Measurements from ENCODE around the gene PSTPIP2. TPM values are rescaled to one million over a fixed set of nuclear protein-coding genes. Genes with fewer than 3 reads are reported as not detected.
A peak's percentile ranks its signal among the peaks of the same experiment; 100 is the strongest.
"Not testable (repeated sequence)": the region's sequence is repeated elsewhere in the genome, so short reads cannot be mapped to it uniquely, and the experiment has no call there.

Gene PSTPIP2
- total RNA-seq, 2 donors from 2014 or later, result 26.6 to 30.1 TPM

DNA sequence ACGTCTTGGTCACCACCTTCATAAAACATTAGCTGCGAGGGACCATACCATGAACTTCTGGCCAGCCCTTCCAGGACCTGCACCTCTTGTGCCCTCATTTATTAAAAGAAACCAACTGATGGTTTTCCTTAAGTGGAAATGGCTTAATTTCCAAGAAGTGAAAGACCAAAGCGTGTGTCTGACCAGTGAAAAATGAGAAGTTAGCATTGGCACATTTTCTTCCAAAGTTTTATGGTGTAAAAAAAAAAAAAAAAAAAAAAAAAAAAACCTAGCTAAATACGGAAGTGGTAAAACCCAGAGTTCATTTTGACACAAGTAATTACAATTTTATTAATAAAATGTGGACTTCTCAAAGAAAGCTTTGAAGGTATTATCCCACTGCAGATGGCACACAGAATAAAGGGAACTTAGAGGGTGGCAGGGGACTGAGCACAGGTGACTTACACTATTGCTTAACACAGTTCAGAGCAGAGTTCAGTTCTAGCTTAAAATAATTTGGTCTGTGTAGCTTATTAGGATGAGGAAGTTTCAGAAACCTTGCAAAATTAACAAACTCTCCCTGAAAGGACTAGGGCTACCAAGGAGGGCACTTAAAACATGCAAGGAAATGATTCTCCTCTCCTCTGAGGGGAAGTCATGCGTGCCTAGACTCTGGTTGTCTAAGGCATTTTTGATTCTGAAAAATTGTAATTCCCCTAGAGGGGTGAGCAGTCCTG, 62.8 kb downstream of the PSTPIP2 start:
- Mint-ChIP-seq H3K27me3 (ENCODE audit: low read depth) (peaks cover 8% of the 10 kb centered on the region), H3K4me1 (ENCODE audit: low read depth) (peaks cover 12% of the 10 kb centered on the region), H3K4me3 (no peak overlapping the region), H3K9me3 (no peaks in the 10 kb centered on the region), H3K27ac (no peak overlapping the region), H3K36me3 (ENCODE audit: insufficient read depth in 2 of 2) (peaks cover 0 to 3% of the 10 kb centered on the region in 2 donors)
- no peak for ATAC-seq (replicated peaks in 1 of 2)
- no peak for DNase-seq

DNA sequence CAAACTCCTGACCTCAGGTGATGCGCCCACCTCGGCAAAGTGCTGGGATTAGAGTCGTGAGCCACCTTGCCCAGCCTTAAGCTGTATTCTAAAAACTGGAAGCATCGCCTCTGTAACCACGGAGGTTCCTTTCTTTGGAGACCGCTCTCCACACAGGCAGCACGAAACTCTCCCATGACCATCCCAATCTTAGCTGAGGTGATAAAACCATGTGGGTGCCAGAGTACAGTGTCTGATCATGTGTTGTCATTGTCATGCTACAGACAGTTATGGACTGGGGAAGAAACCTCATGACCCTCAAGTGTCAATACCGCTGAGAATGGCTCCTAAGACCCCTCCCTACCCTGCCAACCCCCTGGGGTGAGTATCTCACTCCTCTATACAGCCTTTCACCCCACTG, 63.5 kb downstream of the PSTPIP2 start:
- H3K36me3 Mint-ChIP-seq (ENCODE audit: insufficient read depth in 2 of 2), result peaks cover 2 to 3% of the 10 kb centered on the region in 2 donors
- H3K4me1 Mint-ChIP-seq (ENCODE audit: low read depth), result peaks cover 4% of the 10 kb centered on the region
- no peak for ATAC-seq (replicated peaks in 1 of 2)
- no peak overlapping the region for H3K4me3 Mint-ChIP-seq
- no peak overlapping the region for H3K27ac Mint-ChIP-seq
- peaks cover 8% of the 10 kb centered on the region for H3K27me3 Mint-ChIP-seq (ENCODE audit: low read depth)
- DNase-seq, result no peak
- no peaks in the 10 kb centered on the region for H3K9me3 Mint-ChIP-seq

DNA sequence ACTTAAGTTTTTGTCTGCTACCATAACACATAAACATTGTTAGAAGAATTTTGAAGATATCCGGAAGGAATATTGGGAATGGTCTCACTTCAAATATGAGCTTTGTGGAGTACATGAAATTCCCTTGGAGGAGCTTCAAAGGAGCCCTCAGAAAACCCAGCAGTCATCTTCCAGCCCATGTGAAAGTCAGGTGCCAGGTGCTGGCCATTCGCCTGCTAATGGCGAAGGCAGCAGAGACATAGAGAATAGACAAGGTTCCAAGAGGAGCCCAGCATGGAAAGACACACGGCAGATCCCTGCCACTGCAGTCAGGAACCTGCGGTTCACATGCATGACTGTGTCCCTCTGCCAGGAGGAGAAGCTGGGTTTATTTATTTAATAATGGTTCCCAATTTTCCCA, 64.9 kb downstream of the PSTPIP2 start:
- Mint-ChIP-seq H3K36me3 (ENCODE audit: insufficient read depth in 2 of 2) (peaks cover 8 to 12% of the 10 kb centered on the region in 2 donors), H3K4me3 (no peak overlapping the region)
- DNase-seq, result no peak

GRCh38 chr18:46002934-46003333, 69.1 kb downstream of the PSTPIP2 start:
- H3K27me3 Mint-ChIP-seq (ENCODE audit: low read depth), result no peaks in the 10 kb centered on the region
- peaks cover 4 to 11% of the 10 kb centered on the region in 2 donors for H3K9me3 Mint-ChIP-seq
- DNase-seq (no peak), ATAC-seq (replicated peaks in 1 of 2) (peak in 1 of 2 donors; percentile 26)
- no peak overlapping the region for H3K4me3 Mint-ChIP-seq
- H3K36me3 Mint-ChIP-seq (ENCODE audit: insufficient read depth in 2 of 2), result peaks cover 9 to 11% of the 10 kb centered on the region in 2 donors
- H3K27ac Mint-ChIP-seq, result no peak overlapping the region
- H3K4me1 Mint-ChIP-seq (ENCODE audit: low read depth), result peaks cover 22% of the 10 kb centered on the region

More for the DNA sequence above, 64.9 kb downstream of the PSTPIP2 start:
- Mint-ChIP-seq H3K27ac (no peak overlapping the region), H3K27me3 (ENCODE audit: low read depth) (peaks cover 4% of the 10 kb centered on the region), H3K4me1 (ENCODE audit: low read depth) (no peaks in the 10 kb centered on the region), H3K9me3 (peaks cover 2 to 7% of the 10 kb centered on the region in 2 donors)
- ATAC-seq (replicated peaks in 1 of 2), result no peak

GRCh38 chr18:46001892-46002291, 70.2 kb downstream of the PSTPIP2 start:
- DNase-seq (no peak), ATAC-seq (replicated peaks in 1 of 2) (no peak)
- Mint-ChIP-seq H3K27me3 (ENCODE audit: low read depth) (no peaks in the 10 kb centered on the region), H3K36me3 (ENCODE audit: insufficient read depth in 2 of 2) (peaks cover 9 to 11% of the 10 kb centered on the region in 2 donors), H3K4me3 (no peak overlapping the region), H3K9me3 (peaks cover 4 to 11% of the 10 kb centered on the region in 2 donors), H3K4me1 (ENCODE audit: low read depth) (peaks cover 24% of the 10 kb centered on the region), H3K27ac (no peak overlapping the region)

- H3K27me3 Mint-ChIP-seq (ENCODE audit: low read depth), result no peaks in the 10 kb centered on the region
- no peak for ATAC-seq (replicated peaks in 1 of 2)
- H3K4me3 Mint-ChIP-seq, result no peak overlapping the region
- H3K4me1 Mint-ChIP-seq (ENCODE audit: low read depth), result peaks cover 28% of the 10 kb centered on the region
- H3K36me3 Mint-ChIP-seq (ENCODE audit: insufficient read depth in 2 of 2), result peaks cover 9 to 11% of the 10 kb centered on the region in 2 donors
- peaks cover 4 to 11% of the 10 kb centered on the region in 2 donors for H3K9me3 Mint-ChIP-seq
- no peak for DNase-seq
- peak overlapping the region; percentile 90 for H3K27ac Mint-ChIP-seq
Measured at GRCh38 chr18:46001074-46001473, 71.0 kb downstream of the PSTPIP2 start.

DNA sequence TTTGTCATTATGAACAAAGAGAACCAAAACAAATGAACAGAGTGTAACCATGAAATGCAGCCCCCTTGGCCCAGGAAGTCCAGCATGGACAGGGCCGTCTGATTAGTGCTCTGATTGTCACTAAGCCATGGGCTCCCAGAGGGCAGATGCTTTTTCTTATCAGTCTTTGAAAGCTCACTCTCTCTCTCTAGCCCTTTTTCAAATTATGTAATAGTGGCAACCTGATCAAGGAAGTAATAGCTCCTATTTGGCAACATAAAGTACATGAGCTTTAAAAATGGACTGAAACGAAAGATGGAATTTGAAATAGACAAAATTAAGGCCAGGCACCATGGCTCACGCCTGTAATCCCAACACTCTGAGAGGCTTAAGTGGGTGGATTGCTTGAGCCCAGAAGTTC, 72.5 kb downstream of the PSTPIP2 start:
- H3K27ac Mint-ChIP-seq, result peak overlapping the region; percentile 48
- no peak overlapping the region for H3K4me3 Mint-ChIP-seq
- H3K4me1 Mint-ChIP-seq (ENCODE audit: low read depth), result peaks cover 31% of the 10 kb centered on the region
- no peak for ATAC-seq (replicated peaks in 1 of 2)
- H3K9me3 Mint-ChIP-seq, result peaks cover 4 to 11% of the 10 kb centered on the region in 2 donors
- DNase-seq, result no peak
- H3K27me3 Mint-ChIP-seq (ENCODE audit: low read depth), result no peaks in the 10 kb centered on the region
- H3K36me3 Mint-ChIP-seq (ENCODE audit: insufficient read depth in 2 of 2), result peaks cover 9 to 11% of the 10 kb centered on the region in 2 donors

GRCh38 chr18:45998244-45998643, 73.8 kb downstream of the PSTPIP2 start:
- peak in 1 of 2 donors; percentile 8 for DNase-seq
- H3K9me3 Mint-ChIP-seq, result peaks cover 4 to 11% of the 10 kb centered on the region in 2 donors
- no peaks in the 10 kb centered on the region for H3K27me3 Mint-ChIP-seq (ENCODE audit: low read depth)

DNA sequence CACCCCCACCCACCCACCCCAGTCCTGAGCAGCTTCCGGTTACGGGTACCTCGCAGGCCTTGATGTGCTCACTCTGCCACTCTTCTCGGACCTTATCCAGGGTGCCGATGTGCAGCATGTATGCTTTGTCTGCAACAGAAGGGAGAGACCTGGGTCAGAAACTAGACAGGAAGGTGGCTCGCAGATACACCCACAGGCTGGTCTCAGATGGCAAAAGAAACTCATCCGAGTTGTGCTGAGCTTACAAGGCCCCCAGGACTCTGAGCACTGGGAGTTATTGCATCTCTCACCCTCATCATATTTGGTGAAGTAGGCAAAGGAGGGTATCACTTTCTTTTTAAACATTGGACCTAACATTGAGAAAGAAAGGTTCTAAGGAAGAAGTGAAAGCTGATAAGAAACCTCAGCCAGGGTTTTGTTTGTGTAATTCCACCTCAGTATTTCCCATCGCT, 74.3 kb downstream of the PSTPIP2 start:
- Mint-ChIP-seq H3K27ac (peak overlapping the region; percentile 89), H3K27me3 (ENCODE audit: low read depth) (no peaks in the 10 kb centered on the region), H3K4me3 (peak overlapping the region; percentile 69 to 83), H3K9me3 (peaks cover 4 to 8% of the 10 kb centered on the region in 2 donors), H3K4me1 (ENCODE audit: low read depth) (peaks cover 31% of the 10 kb centered on the region), H3K36me3 (ENCODE audit: insufficient read depth in 2 of 2) (peaks cover 4 to 10% of the 10 kb centered on the region in 2 donors)
- peak; percentile 34 to 39 for DNase-seq
- peak; percentile 88 to 89 for ATAC-seq (replicated peaks in 1 of 2)

More at GRCh38 chr18:45998244-45998643, 73.8 kb downstream of the PSTPIP2 start:
- peaks cover 31% of the 10 kb centered on the region for H3K4me1 Mint-ChIP-seq (ENCODE audit: low read depth)
- ATAC-seq (replicated peaks in 1 of 2), result peak; percentile 64 to 71
- H3K27ac Mint-ChIP-seq, result peak overlapping the region; percentile 89
- peaks cover 7 to 13% of the 10 kb centered on the region in 2 donors for H3K36me3 Mint-ChIP-seq (ENCODE audit: insufficient read depth in 2 of 2)
- peak overlapping the region; percentile 69 to 83 for H3K4me3 Mint-ChIP-seq

DNA sequence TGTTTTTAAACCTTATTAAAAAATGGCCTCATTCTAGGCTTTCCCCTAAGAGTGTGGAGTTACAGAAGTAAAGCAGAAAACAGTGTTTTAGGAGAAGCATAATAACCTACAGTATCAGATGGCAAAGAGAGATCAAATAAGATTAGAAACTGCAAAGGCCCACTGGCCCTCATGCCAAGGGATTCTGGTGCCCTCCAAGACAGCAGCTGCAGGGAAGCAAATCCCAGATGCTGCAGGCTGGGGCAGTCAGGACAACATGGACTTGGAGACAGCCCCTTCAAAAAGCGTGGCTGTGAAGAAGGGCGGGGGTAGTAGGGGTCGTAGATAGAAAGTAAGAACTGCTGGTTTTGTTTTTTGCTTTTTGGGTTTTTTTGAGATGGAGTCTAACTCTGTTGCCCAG, 76.6 kb downstream of the PSTPIP2 start:
- no peak for DNase-seq
- Mint-ChIP-seq H3K4me1 (ENCODE audit: low read depth) (peaks cover 26% of the 10 kb centered on the region), H3K9me3 (no peaks in the 10 kb centered on the region), H3K36me3 (ENCODE audit: insufficient read depth in 2 of 2) (peaks cover 0 to 6% of the 10 kb centered on the region in 2 donors), H3K27ac (no peak overlapping the region), H3K4me3 (no peak overlapping the region), H3K27me3 (ENCODE audit: low read depth) (no peaks in the 10 kb centered on the region)
- ATAC-seq (replicated peaks in 1 of 2), result no peak

DNA sequence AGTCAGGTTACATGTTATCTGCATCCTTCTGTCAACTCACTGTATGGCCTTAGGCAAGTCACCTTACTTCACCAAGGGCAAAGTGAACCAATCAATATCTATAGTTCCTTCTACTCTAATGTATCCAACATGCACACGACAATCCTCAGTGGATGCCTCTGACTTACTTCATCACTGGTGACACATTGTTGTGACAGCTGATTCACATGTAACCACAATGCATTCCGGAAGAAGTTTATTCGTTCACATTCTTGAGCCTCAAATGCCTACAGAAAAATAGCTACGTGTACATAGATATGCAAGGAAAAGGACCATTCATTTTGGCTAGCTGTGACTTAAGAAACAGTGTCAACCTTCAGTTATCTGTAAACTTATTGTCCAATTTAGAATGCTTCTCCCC, 78.6 kb downstream of the PSTPIP2 start:
- Mint-ChIP-seq H3K27me3 (ENCODE audit: low read depth) (no peaks in the 10 kb centered on the region), H3K4me3 (no peak overlapping the region), H3K27ac (no peak overlapping the region), H3K9me3 (peaks cover 1 to 4% of the 10 kb centered on the region in 2 donors), H3K4me1 (ENCODE audit: low read depth) (peaks cover 14% of the 10 kb centered on the region), H3K36me3 (ENCODE audit: insufficient read depth in 2 of 2) (peaks cover 4 to 10% of the 10 kb centered on the region in 2 donors)
- ATAC-seq (replicated peaks in 1 of 2) (no peak), DNase-seq (no peak)

DNA sequence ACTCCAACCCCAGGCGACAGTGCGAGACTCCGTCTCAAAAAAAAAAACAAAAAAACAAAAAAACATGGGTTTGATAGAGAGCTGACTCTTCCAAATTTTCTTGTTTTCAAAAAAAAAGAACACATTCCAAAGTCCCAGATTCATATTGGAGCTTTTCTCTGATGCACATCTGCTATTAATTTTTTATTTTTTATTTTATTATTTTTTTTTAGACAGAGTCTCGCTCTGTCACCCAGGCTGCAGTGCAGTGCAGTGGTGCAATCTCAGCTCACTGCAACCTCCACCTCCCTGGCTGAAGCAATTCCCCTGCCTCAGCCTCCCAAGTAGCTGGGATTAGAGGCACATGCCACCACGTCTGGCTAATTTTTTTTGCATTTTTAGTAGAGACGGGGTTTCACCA, 79.5 kb downstream of the PSTPIP2 start:
- not testable (repeated sequence) for H3K9me3 Mint-ChIP-seq; DNase-seq; H3K4me3 Mint-ChIP-seq; H3K4me1 Mint-ChIP-seq (ENCODE audit: low read depth); ATAC-seq (replicated peaks in 1 of 2); H3K27ac Mint-ChIP-seq; H3K27me3 Mint-ChIP-seq (ENCODE audit: low read depth)
- H3K36me3 Mint-ChIP-seq (ENCODE audit: insufficient read depth in 2 of 2), result peaks cover 7 to 11% of the 10 kb centered on the region in 2 donors

- H3K4me1 Mint-ChIP-seq (ENCODE audit: low read depth), result peaks cover 6% of the 10 kb centered on the region
- H3K9me3 Mint-ChIP-seq, result peaks cover 1 to 4% of the 10 kb centered on the region in 2 donors
- DNase-seq, result no peak
- H3K4me3 Mint-ChIP-seq, result no peak overlapping the region
- H3K36me3 Mint-ChIP-seq (ENCODE audit: insufficient read depth in 2 of 2), result peaks cover 7 to 13% of the 10 kb centered on the region in 2 donors
- no peak for ATAC-seq (replicated peaks in 1 of 2)
- no peaks in the 10 kb centered on the region for H3K27me3 Mint-ChIP-seq (ENCODE audit: low read depth)
- H3K27ac Mint-ChIP-seq, result no peak overlapping the region
Measured at GRCh38 chr18:45991788-45992187, 80.3 kb downstream of the PSTPIP2 start.

Data from activated T-cell treated with anti-CD3 and anti-CD28 coated beads, Interleukin-2, amount 50 U/mL, for 72 hours (primary cell).